Measurements from ENCODE around the gene UBN2. TPM values are rescaled to one million over a fixed set of nuclear protein-coding genes. Genes with fewer than 3 reads are reported as not detected.

The UBN2 gene
- 26.3 and 31.7 TPM in 2 replicates for total RNA-seq (ENCODE audit: low replicate concordance)
- long read RNA-seq, full-length matches to known transcripts, result 1 of 12 reads
- long read RNA-seq, partial matches to known transcripts, result 2 of 12 reads
- long read RNA-seq, other reads (novel, unspliced or antisense), result 9 of 12 reads

GRCh38 chr7:139230774-139231512 is at the start of gene UBN2:
Gene UBN2, plus strand, starts transcription at chr7:139231237. Its CDS starts 248 bp downstream, at chr7:139231485.
- Mint-ChIP-seq H3K36me3 (no peaks in the 10 kb centered on the region), H3K27ac (peak within 1 kb of the TSS; percentile 99), H3K9me3 (no peaks in the 10 kb centered on the region), H3K4me1 (ENCODE audit: unreplicated experiment) (peaks cover 15% of the 10 kb centered on the region), H3K27me3 (peaks cover 4% of the 10 kb centered on the region), H3K4me3 (peak within 1 kb of the TSS; percentile 100)
- DNase-seq (ENCODE audit: extremely low spot score, unreplicated experiment), result peak; percentile 97
- no peak for TF ChIP-seq CTCF (conservative IDR thresholded peaks at IDR 0.05)

GRCh38 chr7:139181404-139181803 is 49.6 kb upstream of the UBN2 start:
- Mint-ChIP-seq H3K9me3 (no peaks in the 10 kb centered on the region), H3K27me3 (no peaks in the 10 kb centered on the region), H3K4me1 (ENCODE audit: unreplicated experiment) (no peaks in the 10 kb centered on the region), H3K36me3 (peaks cover 19% of the 10 kb centered on the region), H3K27ac (no peak overlapping the region), H3K4me3 (no peak overlapping the region)
- no peak for DNase-seq (ENCODE audit: extremely low spot score, unreplicated experiment)
- no peak for TF ChIP-seq CTCF (conservative IDR thresholded peaks at IDR 0.05)

GRCh38 chr7:139182363-139182762 is 48.7 kb upstream of the UBN2 start:
- DNase-seq (ENCODE audit: extremely low spot score, unreplicated experiment), result no peak
- no peaks in the 10 kb centered on the region for H3K9me3 Mint-ChIP-seq
- no peaks in the 10 kb centered on the region for H3K27me3 Mint-ChIP-seq
- no peaks in the 10 kb centered on the region for H3K4me1 Mint-ChIP-seq (ENCODE audit: unreplicated experiment)
- no peak overlapping the region for H3K27ac Mint-ChIP-seq
- peaks cover 19% of the 10 kb centered on the region for H3K36me3 Mint-ChIP-seq
- H3K4me3 Mint-ChIP-seq, result no peak overlapping the region
- TF ChIP-seq CTCF (conservative IDR thresholded peaks at IDR 0.05), result no peak

GRCh38 chr7:139183251-139183650 is 47.8 kb upstream of the UBN2 start:
- no peaks in the 10 kb centered on the region for H3K9me3 Mint-ChIP-seq
- TF ChIP-seq CTCF (conservative IDR thresholded peaks at IDR 0.05), result no peak
- no peak overlapping the region for H3K27ac Mint-ChIP-seq
- H3K27me3 Mint-ChIP-seq, result no peaks in the 10 kb centered on the region
- H3K4me1 Mint-ChIP-seq (ENCODE audit: unreplicated experiment), result no peaks in the 10 kb centered on the region
- peaks cover 19% of the 10 kb centered on the region for H3K36me3 Mint-ChIP-seq
- no peak for DNase-seq (ENCODE audit: extremely low spot score, unreplicated experiment)
- H3K4me3 Mint-ChIP-seq, result no peak overlapping the region

GRCh38 chr7:139183878-139184338 is 47.1 kb upstream of the UBN2 start:
- Mint-ChIP-seq H3K9me3 (no peaks in the 10 kb centered on the region), H3K27me3 (no peaks in the 10 kb centered on the region), H3K4me3 (no peak overlapping the region), H3K36me3 (peaks cover 19% of the 10 kb centered on the region), H3K4me1 (ENCODE audit: unreplicated experiment) (no peaks in the 10 kb centered on the region), H3K27ac (no peak overlapping the region)
- DNase-seq (ENCODE audit: extremely low spot score, unreplicated experiment), result no peak
- no peak for TF ChIP-seq CTCF (conservative IDR thresholded peaks at IDR 0.05)

Data from type B pancreatic cell (in vitro differentiated cells).